K562 (cell line): Measurements from ENCODE around the gene CCT7. TPM values are rescaled to one million over a fixed set of nuclear protein-coding genes. Genes with fewer than 3 reads are reported as not detected.

ENCODE experiments used
- ATAC-seq: fragments of 200-7000 bp; cut with Tn5 transposase; 3 replicates; pipeline ENCODE4 v1.9.1; 2020; ENCODE audit warnings: moderate library complexity
- BruUV-seq: library from RNA; stranded (reverse); fragments of 400-500 nt; replicated peaks from 2 replicates; lab custom pipeline; 2021; lab: Mats Ljungman, UMichigan
- CTCF ChIA-PET: fragments of 300-600 bp; formaldehyde crosslinking; extraction: SDS; loops from one replicate; lab custom pipeline; 2021; ENCODE audit warnings: low intra/inter-chr PET ratio; lab: Yijun Ruan, JAX
- POLR2A ChIA-PET: fragments of 300-600, 350-650 bp; sonication (Branson Sonifier 250); formaldehyde crosslinking; extraction: SDS; loops from one replicate; lab custom pipeline; 2021; ENCODE audit warnings: antibody characterized with exemption, inconsistent platforms; lab: Yijun Ruan, JAX
- DNase-seq, 4 experiments: peaks; one replicate each; pipeline versions ENCODE4 v3.0.0 to v3.0.0-alpha.2; 2011 to 2018; ENCODE audit warnings: low spot score in 3 of 4, mixed read lengths in 3 of 4; ENCODE audit errors: extremely low read depth in 1 of 4
- FAIRE-seq: peaks from 2 replicates; lab custom pipeline; 2011; peaks lifted over from hg19 to GRCh38; lab: Jason Lieb, UNC
- H2AFZ ChIP-seq: 2 replicates; pipeline ENCODE4 v1.6.0; 2011; ENCODE audit warnings: low read depth, low read length, control low read depth, inconsistent platforms
- H3K27ac ChIP-seq: fragments of 200-600 bp; 3 replicates; pipeline ENCODE4 v1.8.0; 2011; ENCODE audit warnings: low read depth, mild to moderate bottlenecking, control low read depth, inconsistent platforms, low read length, moderate library complexity, mixed read lengths; ENCODE audit errors: extremely low read depth
- H3K27me3 ChIP-seq, 2 experiments: fragments of 300-600 bp in 1 of 2; 2 replicates in 1 of 2; 3 replicates in 1 of 2; pipeline versions ENCODE4 v1.6.0 to v1.8.0; 2011; ENCODE audit warnings: inconsistent platforms in 2 of 2, low read length in 2 of 2, mild to moderate bottlenecking in 1 of 2, mixed read lengths in 1 of 2, moderate library complexity in 1 of 2; ENCODE audit not compliant: control insufficient read depth in 2 of 2, insufficient read depth in 2 of 2
- H3K36me3 ChIP-seq: fragments of 300-600 bp; 3 replicates; pipeline ENCODE4 v1.8.0; 2011; ENCODE audit warnings: mild to moderate bottlenecking, low read length, inconsistent platforms; ENCODE audit not compliant: control insufficient read depth, insufficient read depth
- H3K4me1 ChIP-seq, 2 experiments: fragments of 200-600 bp in 1 of 2; replicated peaks in 1 of 2; 2 replicates in 1 of 2; 3 replicates in 1 of 2; pipeline versions ENCODE4 v1.5.1 to v1.8.0; 2011; ENCODE audit warnings: inconsistent platforms in 2 of 2, low read length in 2 of 2, mild to moderate bottlenecking in 1 of 2, mixed read lengths in 1 of 2, moderate library complexity in 1 of 2; ENCODE audit not compliant: control insufficient read depth in 2 of 2, insufficient read depth in 2 of 2
- H3K4me2 ChIP-seq: 2 replicates; pipeline ENCODE4 v1.6.1; 2011; ENCODE audit warnings: low read length, control low read depth, inconsistent platforms, mixed read lengths; ENCODE audit not compliant: insufficient read depth
- H3K4me3 ChIP-seq: fragments of 200-600 bp; sonication (generic), shearing (Covaris generic); 2 replicates; pipeline ENCODE4 v1.5.1; 2016; ENCODE audit warnings: control low read depth, inconsistent platforms
- H3K79me2 ChIP-seq: fragments of 200-600 bp; 3 replicates; pipeline ENCODE4 v1.8.0; 2011; ENCODE audit warnings: low read length, inconsistent platforms; ENCODE audit not compliant: control insufficient read depth, insufficient read depth
- H3K9ac ChIP-seq, 2 experiments: 2 replicates each; pipeline versions ENCODE4 v1.6.0 to v1.6.1; 2011; ENCODE audit warnings: low read depth in 2 of 2, low read length in 2 of 2, control low read depth in 1 of 2, inconsistent platforms in 1 of 2, mild to moderate bottlenecking in 1 of 2, mixed read lengths in 1 of 2; ENCODE audit not compliant: insufficient read depth in 1 of 2
- H3K9me1 ChIP-seq: one replicate; pipeline ENCODE4 v1.6.0; 2011; ENCODE audit warnings: inconsistent platforms, mild to moderate bottlenecking, low read length, moderate library complexity; ENCODE audit not compliant: control insufficient read depth, insufficient read depth
- H3K9me3 ChIP-seq: replicated peaks from 2 replicates; pipeline ENCODE4 v1.5.1; 2011; ENCODE audit warnings: low read depth, low read length, inconsistent platforms; ENCODE audit not compliant: control insufficient read depth, insufficient read depth
- H4K20me1 ChIP-seq: replicated peaks from 2 replicates; pipeline ENCODE4 v1.6.1; 2011; ENCODE audit warnings: low read length, inconsistent platforms, mixed read lengths; ENCODE audit not compliant: control insufficient read depth, insufficient read depth
- BCOR ChIP-seq: fragments of 450-650 bp; IDR thresholded peaks from 2 replicates; pipeline ENCODE4 v1.6.1; 2016
- CBFA2T3 ChIP-seq: fragments of 450-650 bp; IDR thresholded peaks from 2 replicates; pipeline ENCODE4 v1.6.1; 2017
- FOXA1 ChIP-seq: fragments of 450-650 bp; IDR thresholded peaks from 2 replicates; pipeline ENCODE4 v1.6.1; 2016; ENCODE audit warnings: mild to moderate bottlenecking, borderline replicate concordance
- KLF1 ChIP-seq: fragments of 450-650 bp; IDR thresholded peaks from 2 replicates; pipeline ENCODE4 v1.6.1; 2016; ENCODE audit warnings: missing genetic modification characterization, missing compliant biosample characterization
- NFRKB ChIP-seq: fragments of 450-650 bp; IDR thresholded peaks from 2 replicates; pipeline ENCODE4 v1.6.1; 2016; ENCODE audit warnings: low read depth
- PHTF2 ChIP-seq: fragments of 250-450 bp; sonication (Bioruptor Pico); IDR thresholded peaks from 2 replicates; pipeline ENCODE4 v1.5.0; 2021; ENCODE audit warnings: mild to moderate bottlenecking
- POLR2A ChIP-seq: fragments of 450-650 bp; conservative IDR thresholded peaks from 2 replicates; pipeline ENCODE4 v1.6.1; 2016
- POLR2G ChIP-seq: fragments of 200-400 bp; formaldehyde crosslinking; IDR thresholded peaks from 2 replicates; pipeline ENCODE4 v1.6.1; 2017; ENCODE audit warnings: low read depth, mild to moderate bottlenecking, antibody characterized with exemption, low read length, moderate library complexity
- SPI1 ChIP-seq: IDR thresholded peaks from 2 replicates; pipeline ENCODE4 v1.6.1; 2011; ENCODE audit warnings: low read depth, low read length, control low read depth, borderline replicate concordance
- ZBTB17 ChIP-seq: fragments of 450-650 bp; formaldehyde crosslinking; IDR thresholded peaks from 2 replicates; pipeline ENCODE4 v1.4.0; 2020; ENCODE audit warnings: mild to moderate bottlenecking
- ZBTB7A ChIP-seq: IDR thresholded peaks from 2 replicates; pipeline ENCODE4 v1.6.1; 2011; ENCODE audit warnings: low read depth, mild to moderate bottlenecking, low read length, moderate library complexity, borderline replicate concordance; ENCODE audit not compliant: control insufficient read depth
- WGBS: fragments of 100-300 bp; shearing (Covaris generic); methylation state at CpG from one replicate; pipeline ENCODE4 v1.1.6; 2016; ENCODE audit warnings: low coverage, mixed read lengths; ENCODE audit not compliant: insufficient coverage; ENCODE audit errors: missing lambda C conversion rate; 5-methylcytosine and 5-hydroxymethylcytosine counted together
- in situ Hi-C: fragments of 300-500 bp; cut with MboI; formaldehyde crosslinking; loops from 4 replicates; pipeline ENCODE4 v1.15.0; 2018; ENCODE audit warnings: inconsistent platforms, mixed read lengths
- intact Hi-C: fragments of 100-400 bp; cut with micrococcal nuclease; formaldehyde crosslinking; loops from 2 replicates; pipeline ENCODE4 v1.14.2; 2022
- polyA plus RNA-seq, 8 experiments: library from polyadenylated mRNA; depleted of rRNA in 4 of 8; stranded (reverse) in 5 of 8; unstranded in 3 of 8; fragments of >200 nt; fragmentation: Nextera tagmentation in 2 of 8; fragmentation: Illumina TruSeq in 1 of 8; extraction: Ambion mirVana in 2 of 8; extraction: Trizol in 1 of 8; gene quantifications; 2 replicates each; pipeline versions ENCODE4 v1.2.1 to v1.2.3, GENCODE V29; 2011 to 2014; ENCODE audit warnings: inconsistent platforms in 1 of 8, missing spikeins in 1 of 8
- total RNA-seq, 7 experiments: library from RNA; depleted of rRNA in 6 of 7; stranded (reverse); fragments of >200 nt in 6 of 7; fragmentation: Illumina TruSeq in 2 of 7; extraction: Trizol in 2 of 7; gene quantifications; 2 replicates each; pipeline versions ENCODE4 v1.2.1 to v1.2.3, GENCODE V29; 2011 to 2021; ENCODE audit warnings: low replicate concordance in 1 of 7
- TF ChIP-seq, protein P1 (sequence below): fragments of 250-450 bp; sonication (Bioruptor Pico); IDR thresholded peaks from 2 replicates; pipeline ENCODE4 v1.9.0; 2021; ENCODE audit warnings: mild to moderate bottlenecking
- TF ChIP-seq, protein P2 (sequence below): fragments of 250-450 bp; sonication (Bioruptor Pico); IDR thresholded peaks from 2 replicates; pipeline ENCODE4 v1.4.0; 2020; ENCODE audit warnings: mild to moderate bottlenecking, moderate library complexity
- TF ChIP-seq, protein P3 (sequence below): sonication (generic); formaldehyde crosslinking; IDR thresholded peaks from 2 replicates; pipeline ENCODE4 v1.8.1; 2023; ENCODE audit warnings: mild to moderate bottlenecking, missing genetic modification reagents

The CCT7 gene
- total and polyA plus RNA-seq, 9 of the 15 experiments (the other 6 are each of a cell fraction or from before 2014, with no cell fraction given), result 326 to 856 (median 638) TPM

DNA sequence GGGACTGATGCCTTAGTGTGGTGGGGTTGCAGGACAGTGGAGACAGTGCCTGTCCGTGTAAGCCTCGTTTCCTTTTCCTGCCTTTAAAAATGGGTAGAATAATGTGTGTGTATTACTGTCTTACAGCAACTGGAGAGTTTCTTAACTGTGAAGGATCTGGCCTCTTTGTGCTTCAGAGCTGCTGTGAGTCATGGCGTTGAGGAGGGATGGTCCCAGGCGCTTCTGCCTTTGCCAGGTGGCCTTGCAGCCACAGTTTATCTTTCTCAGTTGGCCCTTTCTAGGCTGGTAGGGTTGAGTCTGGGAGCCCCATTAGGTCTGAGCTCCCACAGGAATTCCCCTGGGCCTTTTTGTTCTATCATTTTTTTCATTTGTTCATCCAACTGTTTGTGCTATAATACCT lies 10.3 kb upstream of the CCT7 start (continued):
- TF ChIP-seq PHTF2 (CRISPR knock-in tag) (no peak), POLR2A (no peak), NFRKB (no peak), FOXA1 (no peak), ZBTB7A (no peak), BCOR (no peak)
- TF ChIP-seq, protein P1, sequence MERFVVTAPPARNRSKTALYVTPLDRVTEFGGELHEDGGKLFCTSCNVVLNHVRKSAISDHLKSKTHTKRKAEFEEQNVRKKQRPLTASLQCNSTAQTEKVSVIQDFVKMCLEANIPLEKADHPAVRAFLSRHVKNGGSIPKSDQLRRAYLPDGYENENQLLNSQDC (CRISPR knock-in tag), result no peak
- TF ChIP-seq, protein P2, sequence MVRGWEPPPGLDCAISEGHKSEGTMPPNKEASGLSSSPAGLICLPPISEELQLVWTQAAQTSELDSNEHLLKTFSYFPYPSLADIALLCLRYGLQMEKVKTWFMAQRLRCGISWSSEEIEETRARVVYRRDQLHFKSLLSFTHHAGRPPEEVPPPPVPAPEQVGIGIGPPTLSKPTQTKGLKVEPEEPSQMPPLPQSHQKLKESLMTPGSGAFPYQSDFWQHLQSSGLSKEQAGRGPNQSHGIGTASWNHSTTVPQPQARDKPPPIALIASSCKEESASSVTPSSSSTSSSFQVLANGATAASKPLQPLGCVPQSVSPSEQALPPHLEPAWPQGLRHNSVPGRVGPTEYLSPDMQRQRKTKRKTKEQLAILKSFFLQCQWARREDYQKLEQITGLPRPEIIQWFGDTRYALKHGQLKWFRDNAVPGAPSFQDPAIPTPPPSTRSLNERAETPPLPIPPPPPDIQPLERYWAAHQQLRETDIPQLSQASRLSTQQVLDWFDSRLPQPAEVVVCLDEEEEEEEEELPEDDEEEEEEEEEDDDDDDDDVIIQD (CRISPR knock-in tag), result no peak

DNA sequence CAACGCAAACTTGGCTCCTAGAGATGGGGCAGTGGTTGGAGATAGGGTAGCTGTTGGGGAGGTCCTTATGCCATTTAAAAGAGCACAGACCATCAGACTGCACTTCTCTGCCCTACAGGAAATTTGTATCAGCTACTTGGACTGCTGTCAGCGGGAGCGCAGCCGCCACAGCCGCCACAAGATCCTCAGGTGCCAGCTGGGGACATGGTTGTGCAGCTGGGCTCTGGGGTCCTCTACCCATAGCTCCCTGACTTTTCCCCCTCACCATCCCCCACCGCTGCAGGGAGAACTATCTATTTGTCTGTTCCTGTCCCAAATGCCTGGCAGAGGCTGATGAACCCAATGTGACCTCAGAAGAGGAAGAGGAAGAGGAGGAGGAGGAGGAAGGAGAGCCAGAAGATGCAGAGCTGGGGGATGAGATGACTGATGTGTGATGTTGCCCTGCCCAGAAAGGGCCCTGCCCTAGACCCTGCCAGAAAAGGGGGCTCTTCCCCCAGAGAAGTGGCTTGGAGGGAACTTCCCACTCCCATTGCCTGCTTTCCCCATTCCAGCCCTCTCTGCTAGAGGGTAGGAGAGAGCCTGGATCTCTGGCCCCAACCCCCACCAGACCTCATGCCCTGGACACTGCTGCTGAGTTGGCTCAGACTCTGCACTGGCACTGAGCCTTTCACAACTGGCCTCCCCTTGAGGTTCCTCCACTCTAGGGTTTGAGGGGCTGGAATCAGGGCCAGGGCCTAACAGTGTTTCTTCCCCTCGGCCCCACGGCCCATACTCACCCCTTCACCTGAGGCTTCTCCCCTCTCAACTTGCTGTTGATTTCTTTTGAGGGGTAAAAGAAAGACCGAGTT lies 8.4 kb upstream of the CCT7 start:
- Histone ChIP-seq H2AFZ (no peak overlapping the region), H3K27me3 (no peaks in the 10 kb centered on the region), H3K9me3 (no peaks in the 10 kb centered on the region), H3K4me1 (peaks cover 0 to 7% of the 10 kb centered on the region in 2 experiments; a peak in 3 of 5 replicates), H3K9me1 (no peaks in the 10 kb centered on the region), H3K4me3 (no peak overlapping the region), H3K79me2 (no peaks in the 10 kb centered on the region), H3K9ac (peak overlapping the region in 1 of 2 experiments; percentile 62; a peak in 1 of 4 replicates), H3K27ac (no peak overlapping the region), H3K4me2 (no peak overlapping the region), H4K20me1 (peaks cover 3% of the 10 kb centered on the region; the same call in 1 of the 2 replicates), H3K36me3 (peaks cover 89% of the 10 kb centered on the region)
- ChIA-PET POLR2A (interaction anchor here (4.9 kb wide), 1 partner anchor 9 kb away, joined by 43 read pairs; the partner anchor contains the start of genes CCT7 and PRADC1), CTCF (no interaction called here)
- FAIRE-seq, result no peak
- no peak for DNase-seq
- peak; percentile 24; the same call in 2 of the 3 replicates for ATAC-seq
- intact Hi-C loops (no loop called here), in situ Hi-C loops (no loop called here)
- 0 out of 2 replicates have a peak, but pooled peaks have one; percentile 12 for TF ChIP-seq POLR2G
- peak; percentile 12; the same call in 1 of the 2 replicates for TF ChIP-seq CBFA2T3
- TF ChIP-seq ZBTB17 (CRISPR knock-in tag), result no peak
- TF ChIP-seq KLF1, result no peak
- TF ChIP-seq, protein P3, sequence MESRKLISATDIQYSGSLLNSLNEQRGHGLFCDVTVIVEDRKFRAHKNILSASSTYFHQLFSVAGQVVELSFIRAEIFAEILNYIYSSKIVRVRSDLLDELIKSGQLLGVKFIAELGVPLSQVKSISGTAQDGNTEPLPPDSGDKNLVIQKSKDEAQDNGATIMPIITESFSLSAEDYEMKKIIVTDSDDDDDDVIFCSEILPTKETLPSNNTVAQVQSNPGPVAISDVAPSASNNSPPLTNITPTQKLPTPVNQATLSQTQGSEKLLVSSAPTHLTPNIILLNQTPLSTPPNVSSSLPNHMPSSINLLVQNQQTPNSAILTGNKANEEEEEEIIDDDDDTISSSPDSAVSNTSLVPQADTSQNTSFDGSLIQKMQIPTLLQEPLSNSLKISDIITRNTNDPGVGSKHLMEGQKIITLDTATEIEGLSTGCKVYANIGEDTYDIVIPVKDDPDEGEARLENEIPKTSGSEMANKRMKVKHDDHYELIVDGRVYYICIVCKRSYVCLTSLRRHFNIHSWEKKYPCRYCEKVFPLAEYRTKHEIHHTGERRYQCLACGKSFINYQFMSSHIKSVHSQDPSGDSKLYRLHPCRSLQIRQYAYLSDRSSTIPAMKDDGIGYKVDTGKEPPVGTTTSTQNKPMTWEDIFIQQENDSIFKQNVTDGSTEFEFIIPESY (CRISPR knock-in tag), result peak; percentile 61; the same call in 1 of the 2 replicates
- TF ChIP-seq SPI1, result peak; percentile 43; the same call in 1 of the 2 replicates
- WGBS, result 73% methylated on average over 8 of the region's 9 CpGs
- TSS peak; percentile 20 for BruUV-seq
